Activated naive CD4-positive, alpha-beta T cell treated with anti-CD3 and anti-CD28 coated beads for 36 hours (primary cell): Measurements from ENCODE around the gene SKIDA1. TPM values are rescaled to one million over a fixed set of nuclear protein-coding genes. Genes with fewer than 3 reads are reported as not detected.

Experiments
- CTCF ChIA-PET: fragments of 350-600 bp; sonication (Branson Sonifier 250); formaldehyde crosslinking; loops from one replicate; lab custom pipeline; 2021; ENCODE audit warnings: antibody characterized with exemption; lab: Charles Lee
- DNase-seq: peaks from one replicate; pipeline ENCODE4 v3.0.0-alpha.2; 2020
- H3K27ac Mint-ChIP-seq: one replicate; pipeline ENCODE4 v1.8.0; 2021; ENCODE audit warnings: mild to moderate bottlenecking, mixed read lengths
- H3K27me3 Mint-ChIP-seq: one replicate; pipeline ENCODE4 v1.8.0; 2021; ENCODE audit warnings: low read depth, mixed read lengths
- H3K36me3 Mint-ChIP-seq: one replicate; pipeline ENCODE4 v1.8.0; 2021; ENCODE audit warnings: low read depth, mixed read lengths
- H3K4me1 Mint-ChIP-seq: one replicate; pipeline ENCODE4 v1.8.0; 2021; ENCODE audit warnings: low read depth, mixed read lengths
- H3K4me3 Mint-ChIP-seq: one replicate; pipeline ENCODE4 v1.8.0; 2021; ENCODE audit warnings: mild to moderate bottlenecking, moderate library complexity, mixed read lengths
- H3K9me3 Mint-ChIP-seq: one replicate; pipeline ENCODE4 v1.8.0; 2021; ENCODE audit warnings: mixed read lengths
- intact Hi-C: fragments of 100-400 bp; cut with micrococcal nuclease; formaldehyde crosslinking; loops from one replicate; pipeline ENCODE4 v1.15.1; 2023
- total RNA-seq, 2 experiments: library from RNA; stranded (reverse); gene quantifications; one replicate each; pipeline ENCODE4 v1.2.3, GENCODE V29; 2021

The SKIDA1 gene
- total RNA-seq, 2 experiments from 2014 or later: 0.10 TPM; not detected in 1

DNA sequence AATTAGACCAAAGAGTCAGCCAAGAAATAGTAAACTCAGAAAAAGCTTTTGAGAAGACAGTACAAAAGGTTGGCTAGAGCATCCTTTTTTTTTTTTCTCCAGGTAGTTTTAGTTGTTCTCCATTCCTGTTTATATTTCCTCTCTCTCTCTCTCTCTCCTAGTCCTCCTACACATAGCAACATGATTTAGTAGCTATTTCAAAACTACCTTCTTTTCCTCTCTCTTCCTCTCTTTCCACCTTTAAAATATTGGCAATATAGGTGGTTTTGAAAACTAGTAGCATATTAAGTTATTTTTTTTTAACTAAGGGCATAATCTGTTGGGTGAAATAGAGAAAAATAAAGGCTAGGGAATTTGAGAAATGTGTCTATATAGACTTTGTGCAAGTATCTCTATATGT, 5.0 kb downstream of the SKIDA1 start:
- intact Hi-C loops: loop anchor here (1.0 to 10.0 kb wide), 4 partner anchors 24 to 1194 kb away; partner anchors contain the start of gene PIP4K2A
- Mint-ChIP-seq H3K27me3 (peaks cover 66% of the 10 kb centered on the region), H3K27ac (no peak overlapping the region), H3K4me3 (peak overlapping the region; percentile 39), H3K4me1 (peaks cover 42% of the 10 kb centered on the region), H3K9me3 (no peaks in the 10 kb centered on the region), H3K36me3 (peaks cover 1% of the 10 kb centered on the region)
- no peak for DNase-seq
- CTCF ChIA-PET: interaction anchor here (1.0 kb wide), 1 partner anchor 669 kb away, joined by 4 read pairs; no protein-coding TSS in a partner anchor

DNA sequence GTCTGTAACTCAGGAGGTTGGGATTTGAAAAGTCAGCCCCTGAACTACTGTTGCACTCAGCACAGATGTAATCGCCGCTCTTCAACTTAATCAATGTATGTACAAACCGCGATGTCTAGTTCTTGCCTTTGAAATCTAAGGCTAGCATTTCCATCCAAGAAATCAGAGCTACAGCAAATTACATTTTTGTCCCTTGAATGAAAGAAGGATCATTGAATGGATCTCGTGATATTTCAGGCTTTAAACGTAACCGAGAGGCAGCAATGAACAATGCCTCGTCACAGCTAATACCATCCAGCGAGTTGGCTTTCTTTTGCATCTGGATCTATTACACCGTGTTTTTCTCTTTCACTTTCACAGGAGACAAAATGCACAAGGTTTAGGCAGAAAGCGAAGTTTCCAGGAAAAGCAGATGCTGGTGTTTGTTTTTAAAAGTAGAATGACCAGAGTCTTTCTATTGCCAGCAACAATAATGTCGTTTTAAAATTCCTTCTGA, 5.5 kb downstream of the SKIDA1 start:
- Mint-ChIP-seq H3K36me3 (no peaks in the 10 kb centered on the region), H3K9me3 (no peaks in the 10 kb centered on the region), H3K27me3 (peaks cover 69% of the 10 kb centered on the region), H3K4me1 (peaks cover 37% of the 10 kb centered on the region), H3K27ac (no peak overlapping the region), H3K4me3 (peak overlapping the region; percentile 72)
- CTCF ChIA-PET: no interaction called here
- peak; percentile 33 for DNase-seq
- intact Hi-C loops: loop anchor here (1.0 to 10.0 kb wide), 7 partner anchors 14 to 1195 kb away; partner anchors contain the start of genes COMMD3, MLLT10 and PIP4K2A

DNA sequence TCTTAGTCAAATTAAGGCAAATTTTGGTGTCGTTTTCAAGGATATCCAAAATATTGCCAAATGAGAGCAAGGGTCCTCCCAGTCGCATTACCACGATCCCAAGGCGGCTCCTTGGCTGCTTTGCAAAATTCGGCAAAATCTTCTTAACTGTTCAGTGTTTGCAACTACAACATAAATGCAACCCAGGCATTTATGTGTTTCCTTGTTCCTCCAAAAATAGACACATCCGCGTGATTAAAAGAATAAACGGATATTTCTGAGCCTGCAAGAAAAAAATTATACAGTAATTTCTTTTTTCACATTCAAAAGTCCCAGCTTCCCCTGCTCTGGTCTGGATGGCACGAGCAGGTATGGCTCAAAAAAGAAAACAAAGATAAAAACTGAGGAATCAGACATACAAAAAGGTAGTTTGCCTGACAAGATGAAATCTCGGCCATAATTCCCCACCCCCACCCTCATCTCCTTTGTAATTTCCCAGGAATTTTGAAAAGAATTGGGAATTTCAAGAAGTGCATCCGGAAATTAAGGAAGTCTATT, 6.0 kb downstream of the SKIDA1 start:
- Mint-ChIP-seq H3K4me3 (peak overlapping the region; percentile 72), H3K36me3 (no peaks in the 10 kb centered on the region), H3K27me3 (peaks cover 69% of the 10 kb centered on the region), H3K9me3 (no peaks in the 10 kb centered on the region), H3K4me1 (peaks cover 36% of the 10 kb centered on the region), H3K27ac (no peak overlapping the region)
- DNase-seq: no peak
- CTCF ChIA-PET: no interaction called here
- intact Hi-C loops: loop anchor here (1.0 to 5.0 kb wide), 3 partner anchors 15 to 798 kb away; partner anchors contain the start of genes COMMD3 and MLLT10

DNA sequence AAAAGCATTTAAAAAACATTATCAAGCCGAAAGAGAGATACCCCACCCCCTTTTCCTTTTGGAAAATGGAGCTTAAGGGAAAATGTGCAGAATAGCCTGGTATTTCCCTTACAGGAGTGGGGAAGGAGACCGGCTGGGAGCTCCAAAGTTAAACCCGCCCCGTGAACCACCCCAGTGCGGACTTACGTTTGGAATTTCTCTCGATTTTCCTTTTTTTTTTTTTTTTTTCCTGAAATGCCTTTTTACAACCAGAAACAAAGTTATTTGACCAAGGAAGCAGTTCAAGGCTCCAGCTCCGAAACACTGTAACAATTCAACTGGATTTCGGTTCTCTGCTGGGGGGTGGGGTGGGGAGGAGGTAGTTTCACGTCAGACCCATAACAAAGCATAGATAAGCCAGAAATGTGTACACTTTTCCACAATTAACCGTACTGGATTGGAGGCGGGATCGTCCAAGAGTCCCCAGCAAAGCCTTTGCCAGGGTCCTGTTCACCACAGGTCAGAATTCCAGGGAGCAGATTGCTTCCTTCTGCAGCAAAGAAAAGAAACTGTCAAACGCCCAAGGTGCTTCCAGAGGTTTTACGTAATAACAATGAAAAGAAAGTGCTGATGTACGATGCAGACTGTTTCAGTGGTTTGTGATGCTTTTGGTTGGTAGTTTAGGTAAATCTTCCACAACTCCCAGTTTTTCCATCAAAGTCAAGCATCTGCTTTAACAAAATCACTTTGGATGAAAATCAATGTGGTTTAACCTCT, 6.7 kb downstream of the SKIDA1 start:
- Mint-ChIP-seq H3K4me1 (peaks cover 36% of the 10 kb centered on the region), H3K4me3 (peak overlapping the region; percentile 72), H3K27me3 (peaks cover 71% of the 10 kb centered on the region), H3K9me3 (no peaks in the 10 kb centered on the region), H3K27ac (no peak overlapping the region), H3K36me3 (no peaks in the 10 kb centered on the region)
- CTCF ChIA-PET: interaction anchor here (0.7 to 1.2 kb wide), 5 partner anchors 8 to 216 kb away, joined by 3 to 21 read pairs (median 4); no protein-coding TSS in a partner anchor
- DNase-seq: no peak
- intact Hi-C loops: loop anchor here (1.0 to 5.0 kb wide), 3 partner anchors 15 to 798 kb away; partner anchors contain the start of genes COMMD3 and MLLT10

DNA sequence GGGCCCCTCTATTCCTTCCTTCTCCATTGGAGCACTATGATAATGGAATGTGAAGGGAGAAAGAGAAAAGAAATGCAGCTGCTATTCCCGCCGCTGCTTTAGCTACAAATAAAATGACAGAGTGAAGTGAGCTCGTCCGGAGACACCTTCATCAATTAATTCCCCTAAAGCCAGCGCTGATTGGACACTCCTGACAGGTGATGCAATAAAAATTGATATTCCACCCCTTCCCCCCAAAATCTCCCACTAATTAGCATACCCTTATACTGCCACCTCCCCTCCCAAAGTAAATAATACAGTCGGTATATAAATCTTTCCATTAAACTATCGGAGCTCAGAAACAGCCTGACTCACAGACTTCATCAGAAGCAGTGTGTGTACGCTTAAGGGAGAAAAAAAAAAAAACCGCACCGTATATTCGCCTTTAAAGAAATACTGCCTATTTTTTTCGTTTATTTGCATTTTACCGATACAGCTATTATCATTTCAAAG, 7.3 kb downstream of the SKIDA1 start:
- intact Hi-C loops: loop anchor here (5.0 kb wide), 2 partner anchors 209 to 799 kb away; partner anchors contain the start of gene COMMD3

DNA sequence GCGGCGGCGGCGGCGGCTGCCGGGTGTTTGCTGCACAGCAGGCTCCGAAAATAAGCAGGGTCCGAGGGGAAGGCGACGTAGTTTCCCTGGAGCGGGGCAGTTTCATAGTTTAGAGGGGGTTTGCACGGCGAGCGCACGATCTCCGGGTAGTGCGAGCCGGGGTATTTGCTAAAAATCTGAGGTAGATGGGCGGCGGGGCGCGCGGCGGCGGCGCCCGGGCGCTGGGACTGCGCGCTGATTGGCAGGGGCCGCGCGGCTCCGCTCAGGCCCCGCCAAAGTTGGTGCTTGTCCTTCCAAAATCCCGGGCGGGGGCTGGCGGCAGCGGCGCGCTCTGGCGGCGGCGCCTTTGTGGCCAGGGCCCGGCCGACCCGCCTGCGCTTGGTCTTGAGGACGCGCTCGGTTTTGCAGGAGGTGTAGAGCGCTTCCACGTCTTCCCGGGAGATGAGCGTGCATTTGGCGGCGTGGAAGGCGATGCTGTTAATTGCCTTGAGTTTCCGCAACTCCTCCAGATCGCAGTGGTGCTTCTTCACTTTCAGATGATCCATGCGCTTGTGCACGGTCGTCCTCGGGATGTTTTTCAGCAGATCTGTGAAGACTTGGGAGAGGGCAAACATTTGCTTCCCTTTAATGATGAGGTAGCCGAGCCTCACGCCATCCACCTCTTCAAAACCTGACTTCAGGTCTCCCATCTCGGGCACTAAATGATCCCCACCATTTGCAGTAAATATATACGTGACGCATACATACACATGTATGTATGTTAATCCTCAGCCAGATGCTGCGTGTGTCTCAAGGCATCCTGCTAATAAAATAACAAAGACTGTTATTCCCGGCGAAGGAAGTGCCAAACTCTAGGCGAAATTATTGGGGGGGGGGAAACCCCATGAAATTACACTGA, 8.1 kb downstream of the SKIDA1 start:
- no peaks in the 10 kb centered on the region for H3K9me3 Mint-ChIP-seq
- intact Hi-C loops: loop anchor here (1.0 to 5.0 kb wide), 3 partner anchors 8 to 800 kb away; partner anchors contain the start of genes COMMD3 and SKIDA1
- H3K4me3 Mint-ChIP-seq: peak overlapping the region; percentile 68
- CTCF ChIA-PET: interaction anchor here (0.7 to 2.2 kb wide), 6 partner anchors 8 to 23 kb away, joined by 3 to 21 read pairs (median 4); partner anchors contain the start of gene SKIDA1
- DNase-seq: peak; percentile 18
- H3K27ac Mint-ChIP-seq: no peak overlapping the region
- H3K36me3 Mint-ChIP-seq: no peaks in the 10 kb centered on the region
- peaks cover 71% of the 10 kb centered on the region for H3K27me3 Mint-ChIP-seq
- H3K4me1 Mint-ChIP-seq: peaks cover 36% of the 10 kb centered on the region

More for the DNA sequence above, 7.3 kb downstream of the SKIDA1 start:
- Mint-ChIP-seq H3K27me3 (peaks cover 70% of the 10 kb centered on the region), H3K27ac (no peak overlapping the region), H3K4me1 (peaks cover 36% of the 10 kb centered on the region), H3K9me3 (no peaks in the 10 kb centered on the region), H3K4me3 (peak overlapping the region; percentile 68), H3K36me3 (no peaks in the 10 kb centered on the region)
- no peak for DNase-seq
- CTCF ChIA-PET: interaction anchor here (0.7 to 1.2 kb wide), 5 partner anchors 9 to 216 kb away, joined by 3 to 21 read pairs (median 4); no protein-coding TSS in a partner anchor

DNA sequence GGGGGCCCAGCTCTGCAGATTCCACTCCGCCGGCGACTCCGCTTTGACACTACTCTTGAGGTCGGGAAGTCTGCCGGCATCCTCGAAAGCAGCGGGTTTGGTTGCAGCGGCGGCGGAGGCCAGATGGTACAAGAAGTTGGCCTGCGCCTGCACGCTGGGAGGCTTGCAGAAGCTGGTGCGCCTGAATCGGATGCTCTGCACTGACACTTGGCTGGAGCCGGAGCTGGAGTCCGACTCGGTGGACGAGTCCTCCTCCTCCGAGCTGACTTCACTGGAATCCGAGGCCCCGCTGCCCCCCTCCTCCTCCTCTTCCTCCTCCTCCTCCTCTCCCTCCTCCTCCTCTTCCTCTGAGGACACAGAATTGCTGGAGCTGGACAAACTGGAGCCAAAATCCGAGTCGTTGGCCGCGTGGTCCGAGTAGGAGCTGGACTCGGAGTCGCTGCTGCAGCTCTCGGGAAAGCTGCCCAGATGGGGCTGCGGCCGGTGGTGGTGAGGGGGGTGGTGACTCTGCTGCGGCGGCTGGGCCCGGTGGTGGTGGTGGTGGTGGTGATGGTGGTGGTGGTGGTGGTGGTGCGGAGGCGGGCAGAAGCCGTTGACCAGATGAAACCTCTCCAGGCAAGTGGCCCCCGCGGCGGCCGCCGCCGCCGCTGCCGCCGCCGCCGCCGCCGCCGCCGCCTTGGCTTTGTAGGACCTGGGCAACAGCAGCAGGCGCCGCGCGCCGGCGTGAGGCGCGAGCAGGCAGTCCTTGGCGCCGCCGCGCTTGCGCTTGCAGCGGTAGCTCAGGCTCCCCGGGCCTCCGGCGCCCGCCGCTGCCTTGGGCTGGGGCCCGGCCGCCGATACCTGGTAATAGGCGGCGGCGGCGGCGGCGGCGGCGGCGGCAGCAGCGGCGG, 9.0 kb downstream of the SKIDA1 start:
- CTCF ChIA-PET: interaction anchor here (1.3 to 2.2 kb wide), 3 partner anchors 9 to 20 kb away, joined by 3 to 8 read pairs (median 4); partner anchors contain the start of gene SKIDA1
- no peaks in the 10 kb centered on the region for H3K9me3 Mint-ChIP-seq
- no peaks in the 10 kb centered on the region for H3K36me3 Mint-ChIP-seq
- no peak overlapping the region for H3K27ac Mint-ChIP-seq
- H3K4me1 Mint-ChIP-seq: peaks cover 36% of the 10 kb centered on the region
- peaks cover 76% of the 10 kb centered on the region for H3K27me3 Mint-ChIP-seq
- peak overlapping the region; percentile 70 for H3K4me3 Mint-ChIP-seq
- intact Hi-C loops: loop anchor here (1.0 to 5.0 kb wide), 4 partner anchors 9 to 801 kb away; partner anchors contain the start of genes COMMD3 and SKIDA1
- DNase-seq: peak; percentile 58

DNA sequence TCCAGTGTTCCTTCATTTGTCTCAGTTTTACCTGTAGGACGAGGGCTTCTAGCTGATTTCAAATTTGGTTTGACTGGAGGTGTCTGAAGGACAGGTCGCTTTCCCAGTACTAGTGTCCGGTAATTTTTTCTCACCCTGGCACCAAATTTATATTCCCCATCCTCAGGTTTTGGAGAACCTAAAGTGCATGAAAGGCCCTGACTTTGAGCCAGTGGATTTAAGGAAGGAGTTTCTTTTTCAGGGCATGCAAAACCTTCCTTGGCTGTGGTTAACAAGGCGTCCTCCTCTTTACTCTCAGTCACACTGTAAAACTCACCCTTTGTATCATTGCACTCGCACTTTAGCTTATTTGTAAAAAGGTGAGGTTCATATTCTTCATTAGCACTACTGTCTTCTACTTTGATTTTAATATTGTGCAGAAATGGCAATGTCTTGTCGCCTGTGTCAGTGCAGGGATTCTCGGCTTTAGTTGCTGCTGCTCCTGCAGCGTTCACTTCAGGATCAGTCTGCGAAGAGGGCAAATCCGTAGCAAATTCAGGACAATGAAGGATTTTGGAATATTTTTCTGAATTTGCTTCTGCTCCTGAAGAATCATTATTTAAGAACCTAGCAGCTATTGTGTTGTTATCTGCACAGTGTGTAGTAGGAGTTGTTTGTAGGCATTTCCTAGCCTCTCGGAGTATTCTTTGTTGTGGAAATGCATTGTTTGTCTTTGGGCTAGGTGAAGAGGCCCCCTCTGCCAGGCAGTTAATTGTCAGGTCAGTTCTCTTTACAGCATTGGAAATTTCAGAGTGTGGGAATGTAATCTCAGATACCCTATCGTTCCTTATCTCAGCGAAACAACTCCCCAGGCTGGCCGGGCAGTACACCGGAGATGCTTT, 9.9 kb downstream of the SKIDA1 start:
- H3K27me3 Mint-ChIP-seq: peaks cover 73% of the 10 kb centered on the region
- peaks cover 36% of the 10 kb centered on the region for H3K4me1 Mint-ChIP-seq
- CTCF ChIA-PET: interaction anchor here (1.3 to 2.2 kb wide), 3 partner anchors 10 to 19 kb away, joined by 3 to 8 read pairs (median 4); partner anchors contain the start of gene SKIDA1
- no peak overlapping the region for H3K27ac Mint-ChIP-seq
- peak overlapping the region; percentile 70 for H3K4me3 Mint-ChIP-seq
- H3K36me3 Mint-ChIP-seq: no peaks in the 10 kb centered on the region
- no peaks in the 10 kb centered on the region for H3K9me3 Mint-ChIP-seq
- intact Hi-C loops: loop anchor here (1.0 to 5.0 kb wide), 3 partner anchors 19 to 802 kb away; partner anchors contain the start of gene COMMD3
- DNase-seq: no peak

DNA sequence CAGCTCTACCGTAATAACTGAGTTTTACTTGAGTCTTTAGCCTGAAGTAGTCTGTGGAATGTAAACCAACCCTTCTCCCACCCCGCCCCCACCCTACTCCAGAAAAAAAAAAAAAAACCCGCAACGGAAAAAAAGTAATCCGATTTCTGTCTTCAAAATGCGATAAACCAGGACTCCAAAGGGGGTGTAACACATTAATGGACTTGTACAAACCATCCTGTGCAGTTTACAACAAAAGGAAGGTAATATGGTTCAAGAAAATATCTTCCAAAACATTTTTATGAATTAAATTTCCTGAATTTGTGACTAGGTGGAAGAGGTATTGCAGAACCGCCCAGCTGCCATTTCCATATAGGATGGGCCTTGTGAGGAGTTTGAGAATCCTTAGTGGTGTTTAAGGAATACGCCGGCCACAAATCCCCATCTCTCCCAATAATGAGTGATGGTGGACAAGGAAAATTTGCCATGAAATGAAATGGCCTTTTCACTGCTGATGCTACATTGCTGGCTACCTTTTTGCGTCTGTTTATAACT, 10.6 kb downstream of the SKIDA1 start:
- H3K36me3 Mint-ChIP-seq: no peaks in the 10 kb centered on the region
- H3K4me3 Mint-ChIP-seq: no peak overlapping the region
- intact Hi-C loops: loop anchor here (5.0 kb wide), 2 partner anchors 212 to 802 kb away; partner anchors contain the start of gene COMMD3
- no peak overlapping the region for H3K27ac Mint-ChIP-seq
- CTCF ChIA-PET: interaction anchor here (2.2 kb wide), 1 partner anchor 19 kb away, joined by 8 read pairs; no protein-coding TSS in a partner anchor
- DNase-seq: no peak
- H3K27me3 Mint-ChIP-seq: peaks cover 67% of the 10 kb centered on the region
- peaks cover 30% of the 10 kb centered on the region for H3K4me1 Mint-ChIP-seq
- no peaks in the 10 kb centered on the region for H3K9me3 Mint-ChIP-seq
